Stimulated activated CD4-positive, alpha-beta T cell treated with anti-CD3 and anti-CD28 coated beads, Interleukin-15, amount 100 ng/mL, for 1 hour (primary cell): ENCODE data around the gene GPRC5C.
A peak's percentile ranks its signal among the peaks of the same experiment; 100 is the strongest.
"Not testable (repeated sequence)": the region's sequence is repeated elsewhere in the genome, so short reads cannot be mapped to it uniquely, and the experiment has no call there.

Experiments used
- DNase-seq, 2 donors: peaks; one replicate each; pipeline ENCODE4 v3.0.0-alpha.2; 2020; ENCODE audit warnings: low read depth in 1 of 2, low spot score in 1 of 2

The GPRC5C gene

GRCh38 chr17:74467221-74467951 lies 35.5 kb downstream of the GPRC5C start:
- DNase-seq = no peak

- DNase-seq = no peak
Observed at GRCh38 chr17:74471341-74471740, 39.5 kb downstream of the GPRC5C start.

- DNase-seq = no peak
Observed at GRCh38 chr17:74472890-74473289, 41.0 kb downstream of the GPRC5C start.

GRCh38 chr17:74473294-74473693 lies 41.4 kb downstream of the GPRC5C start:
- no peak for DNase-seq

- no peak for DNase-seq
Observed at GRCh38 chr17:74474043-74474792, 42.3 kb downstream of the GPRC5C start.

- DNase-seq = no peak
Observed at GRCh38 chr17:74475189-74475588, 43.3 kb downstream of the GPRC5C start.

- DNase-seq = no peak
Observed at GRCh38 chr17:74477411-74477810, 45.5 kb downstream of the GPRC5C start.

- no peak for DNase-seq
Observed at GRCh38 chr17:74478420-74479100, 46.7 kb downstream of the GPRC5C start.

- no peak for DNase-seq
Observed at GRCh38 chr17:74480290-74480689, 48.4 kb downstream of the GPRC5C start.

GRCh38 chr17:74481621-74482020 lies 49.7 kb downstream of the GPRC5C start:
- no peak for DNase-seq

GRCh38 chr17:74484066-74484465 lies 52.2 kb downstream of the GPRC5C start:
- no peak for DNase-seq

- no peak for DNase-seq
Observed at GRCh38 chr17:74485022-74485743, 53.3 kb downstream of the GPRC5C start.

- no peak for DNase-seq
Observed at GRCh38 chr17:74485841-74486240, 54.0 kb downstream of the GPRC5C start.

- not testable (repeated sequence) for DNase-seq
Observed at GRCh38 chr17:74488276-74488675, 56.4 kb downstream of the GPRC5C start.

GRCh38 chr17:74490716-74491115 lies 58.8 kb downstream of the GPRC5C start:
- DNase-seq = no peak

GRCh38 chr17:74491626-74492025 lies 59.7 kb downstream of the GPRC5C start:
- DNase-seq = no peak

- DNase-seq = peak; percentile 32 to 56
Observed at GRCh38 chr17:74493331-74493833, 61.5 kb downstream of the GPRC5C start.
